Epithelial cell of prostate (primary cell): ENCODE results near the gene SIRPA.

Experiments used
- DNase-seq: peaks from one replicate; pipeline ENCODE4 v3.0.0-alpha.2; 2011; ENCODE audit warnings: low read depth, low spot score
- H3K27ac ChIP-seq: fragments of 450-650 bp; 2 replicates; pipeline ENCODE4 v1.5.1; 2017; ENCODE audit warnings: mild to moderate bottlenecking

SIRPA gene

DNA sequence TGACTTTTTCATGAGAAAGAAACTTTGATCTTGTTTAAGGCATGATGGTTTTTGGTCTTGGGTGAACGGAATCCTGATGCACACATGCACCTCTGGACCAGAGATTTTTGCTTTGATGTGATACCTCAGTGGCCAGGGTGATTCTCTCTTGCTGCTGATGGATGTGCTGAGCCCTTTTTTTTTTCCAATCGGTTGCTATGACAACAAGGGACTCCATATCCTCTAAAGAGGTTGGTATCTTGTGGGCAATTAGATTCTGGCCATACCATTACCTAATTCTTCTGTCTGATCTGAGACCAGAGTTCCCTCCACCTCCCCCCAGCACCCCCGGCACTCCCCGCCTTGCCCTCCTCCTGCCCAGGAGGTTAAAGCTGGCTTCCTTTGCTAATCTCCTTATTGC, 73.8 kb downstream of the SIRPA start:
- no peak overlapping the region for H3K27ac ChIP-seq
- DNase-seq = no peak

DNA sequence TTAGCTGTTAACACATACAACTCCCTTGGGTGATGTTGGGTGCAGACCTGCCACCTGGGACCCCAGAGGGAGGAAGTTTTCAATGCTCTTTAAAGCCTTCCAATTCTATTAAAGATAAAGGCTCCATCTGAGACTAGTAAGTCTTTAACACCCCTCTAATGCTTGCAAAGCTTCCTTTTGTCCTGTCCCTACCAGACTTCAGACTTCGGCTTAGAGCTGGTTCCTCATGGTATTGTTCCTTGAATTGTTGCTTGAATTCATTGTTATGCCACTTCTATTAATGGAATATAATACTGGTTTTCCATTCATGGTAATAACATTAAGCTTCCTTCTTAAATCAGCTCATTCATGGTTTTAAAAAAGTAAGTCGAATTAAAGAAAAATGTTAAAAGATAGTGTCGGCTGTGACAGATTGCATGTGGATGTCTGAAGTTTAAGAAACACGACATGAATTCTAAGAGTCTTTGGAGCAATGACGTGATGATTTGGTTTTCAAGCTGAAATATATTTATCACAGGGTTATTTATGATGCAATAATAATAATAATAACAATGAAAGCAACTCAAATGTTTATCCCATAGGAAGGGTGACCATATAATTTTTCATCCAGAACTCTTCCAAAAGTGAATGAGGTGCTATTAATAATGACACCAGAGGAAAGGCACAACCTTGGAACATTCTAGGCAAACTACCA, 76.8 kb downstream of the SIRPA start:
- no peak for DNase-seq
- no peak overlapping the region for H3K27ac ChIP-seq

GRCh38 chr20:1973601-1974440, 78.6 kb downstream of the SIRPA start:
- no peak overlapping the region for H3K27ac ChIP-seq
- DNase-seq = no peak

DNA sequence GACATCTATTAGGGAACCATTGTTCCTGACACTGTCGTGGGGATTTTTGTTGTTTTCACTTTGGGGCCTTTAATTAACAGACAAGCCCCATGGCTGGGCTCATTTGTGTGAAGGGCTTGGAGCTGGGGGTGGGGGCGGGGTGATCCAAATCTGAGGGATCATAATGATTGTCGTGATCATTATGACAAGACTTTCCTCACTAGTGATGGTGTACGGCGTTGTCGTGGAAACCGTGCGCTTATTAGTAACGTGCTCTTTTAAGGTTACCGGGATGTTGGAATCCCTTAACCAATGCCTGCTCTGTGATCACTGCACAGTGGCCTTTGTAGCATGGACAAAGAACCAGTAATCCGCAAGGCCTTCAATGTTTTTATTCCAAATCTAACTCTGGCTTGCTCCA, 80.1 kb downstream of the SIRPA start:
- DNase-seq = no peak
- no peak overlapping the region for H3K27ac ChIP-seq

DNA sequence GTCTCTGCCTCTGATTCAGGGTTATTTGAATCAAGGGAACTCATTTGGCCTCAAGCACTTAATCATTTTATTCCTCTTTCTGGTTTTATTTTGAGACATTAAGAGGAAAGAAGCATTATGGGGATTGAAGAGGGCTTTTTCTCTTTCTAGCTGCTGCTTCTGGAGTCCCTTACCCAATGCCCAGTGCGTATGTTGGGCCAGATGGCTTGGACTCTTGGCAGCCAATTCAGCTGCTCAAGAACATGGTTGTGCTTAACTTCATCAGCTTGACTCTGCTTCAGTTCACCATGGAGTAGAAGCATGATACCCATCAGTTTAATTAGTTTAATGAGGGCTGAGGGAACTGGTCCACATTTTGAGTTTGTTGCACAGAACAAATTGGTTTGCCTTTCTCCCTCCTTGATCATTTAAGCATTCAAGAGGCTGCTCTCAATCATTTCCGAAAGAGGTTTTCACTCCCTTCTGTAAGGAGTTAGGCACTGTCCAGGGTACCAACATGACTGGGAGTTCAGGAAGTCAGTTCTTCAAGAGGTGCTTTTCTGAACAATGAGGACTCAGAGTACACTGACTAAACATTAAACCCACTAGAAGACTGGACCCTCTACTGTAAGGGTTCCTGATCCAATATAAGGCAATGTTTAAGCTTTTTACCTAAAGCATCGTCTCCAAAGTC, 84.0 kb downstream of the SIRPA start:
- no peak overlapping the region for H3K27ac ChIP-seq
- DNase-seq = no peak

DNA sequence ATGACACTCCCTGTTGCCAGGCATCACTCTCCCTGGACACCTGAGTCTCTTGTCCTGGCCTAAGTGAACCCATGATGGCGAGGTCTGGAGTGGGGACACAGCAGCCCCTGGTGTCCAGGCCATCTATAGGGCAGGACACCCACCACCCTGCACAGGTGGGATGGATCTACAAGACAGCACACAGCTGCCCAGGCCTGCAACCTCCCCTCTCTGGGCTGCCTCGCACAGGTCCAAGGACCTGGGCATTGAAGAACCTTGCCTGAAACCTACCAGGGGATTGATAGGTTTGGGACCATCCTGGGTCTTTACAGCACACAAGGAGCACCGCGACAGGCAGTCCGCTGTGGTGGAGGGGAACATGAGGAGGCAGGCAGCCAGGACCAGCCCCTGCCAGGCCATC, 87.5 kb downstream of the SIRPA start:
- no peak overlapping the region for H3K27ac ChIP-seq
- no peak for DNase-seq

- no peak overlapping the region for H3K27ac ChIP-seq
- no peak for DNase-seq
Measured at GRCh38 chr20:1983301-1983700, 88.1 kb downstream of the SIRPA start.

GRCh38 chr20:1987826-1988225, 92.6 kb downstream of the SIRPA start:
- H3K27ac ChIP-seq = no peak overlapping the region
- no peak for DNase-seq
